Transverse colon (tissue), 4 donors: ENCODE results near the gene LRP4.

Source experiments
- CTCF ChIP-seq, 5 experiments: fragments of 200-600 bp in 3 of 5; fragments of 450-650 bp in 2 of 5; sonication (generic) in 3 of 5; IDR thresholded peaks; 1 replicate in 2 of 5; 2 replicates in 3 of 5; pipeline ENCODE4 v1.5.1; 2016 to 2017; ENCODE audit warnings: antibody characterized with exemption in 5 of 5, inconsistent platforms in 3 of 5, mild to moderate bottlenecking in 2 of 5, moderate library complexity in 1 of 5
- POLR2AphosphoS5 ChIP-seq, 3 donors: sonication (generic); formaldehyde crosslinking; IDR thresholded peaks; one replicate each; pipeline ENCODE4 v1.6.1; 2016; ENCODE audit warnings: antibody characterized with exemption in 3 of 3

- no peak for TF ChIP-seq CTCF (IDR thresholded peaks at IDR 0.05)
- no peak for TF ChIP-seq POLR2AphosphoS5 (IDR thresholded peaks at IDR 0.05)
Observed at GRCh38 chr11:46857666-46858065, 60.7 kb downstream of the LRP4 start.
